ENCODE data around the gene RASAL1. TPM values are rescaled to one million over a fixed set of nuclear protein-coding genes. Genes with fewer than 3 reads are reported as not detected.

RASAL1 gene
- polyA plus RNA-seq, 1 of the 3 experiments (the other 2 are of a cell fraction) = not detected

- CTCF ChIA-PET = interaction anchor here (0.9 to 3.0 kb wide), 7 partner anchors 10 to 72 kb away, joined by 3 to 12 read pairs (median 4); no protein-coding TSS in a partner anchor
- TF ChIP-seq TCF12 (IDR thresholded peaks at IDR 0.05) (no peak), SIN3A (IDR thresholded peaks at IDR 0.05; ENCODE audit: borderline replicate concordance, low read depth, low read length) (no peak), FOXJ3 (CRISPR knock-in tag; IDR thresholded peaks at IDR 0.05) (no peak), JUND (IDR thresholded peaks at IDR 0.05) (no peak), PBX3 (IDR thresholded peaks at IDR 0.05) (no peak), YY1 (IDR thresholded peaks at IDR 0.05; ENCODE audit: low read depth) (no peak), GATA2 (CRISPR knock-in tag; IDR thresholded peaks at IDR 0.05) (no peak), MXI1 (IDR thresholded peaks at IDR 0.05; ENCODE audit: low read depth, low read length) (no peak; the same call in 1 of the 2 replicates), USF2 (IDR thresholded peaks at IDR 0.05; ENCODE audit: borderline replicate concordance, low read depth, low read length) (no peak), MAX (IDR thresholded peaks at IDR 0.05; ENCODE audit: low read depth) (no peak), NFIC (IDR thresholded peaks at IDR 0.05; ENCODE audit: borderline replicate concordance) (no peak), CTCF (IDR thresholded peaks at IDR 0.05) (no peak), FOSL2 (IDR thresholded peaks at IDR 0.05; ENCODE audit: borderline replicate concordance, low read depth) (no peak), ZBTB33 (IDR thresholded peaks at IDR 0.05; ENCODE audit: borderline replicate concordance, low read depth) (no peak), ELF1 (IDR thresholded peaks at IDR 0.05) (no peak), GABPA (IDR thresholded peaks at IDR 0.05; ENCODE audit: low read depth) (no peak)
These were observed 14.7 kb downstream of the RASAL1 start for GRCh38 chr12:113120670-113121370.

More at GRCh38 chr12:113120670-113121370, 14.7 kb downstream of the RASAL1 start:
- Histone ChIP-seq H3K27me3 (ENCODE audit: insufficient read depth) (no peaks in the 10 kb centered on the region; the same call in 1 of the 2 replicates), H2AFZ (ENCODE audit: low read depth) (no peak overlapping the region), H3K4me3 (ENCODE audit: low read depth in 2 of 2, low read length in 1 of 2) (no peak overlapping the region), H3K9ac (no peak overlapping the region), H3K4me2 (no peak overlapping the region), H3F3A (replicated peaks; ENCODE audit: insufficient read depth) (no peaks in the 10 kb centered on the region), H3K27ac (ENCODE audit: low read depth in 2 of 2, low read length in 1 of 2) (no peak overlapping the region), H3K36me3 (replicated peaks in 1 of 2; ENCODE audit: control insufficient read depth in 1 of 2, insufficient read depth in 2 of 2, low read length in 1 of 2) (no peaks in the 10 kb centered on the region), H3K79me2 (ENCODE audit: insufficient read depth) (no peaks in the 10 kb centered on the region), H4K20me1 (ENCODE audit: insufficient read depth) (no peaks in the 10 kb centered on the region), H3K9me3 (no peaks in the 10 kb centered on the region), H3K4me1 (ENCODE audit: control insufficient read depth in 1 of 2, insufficient read depth in 2 of 2, low read depth in 1 of 2, low read length in 1 of 2) (peaks cover 0 to 7% of the 10 kb centered on the region in 2 experiments; a peak in 1 of 4 replicates), H3K9me2 (no peaks in the 10 kb centered on the region)
- peak; percentile 51 for DNase-seq
- POLR2A ChIA-PET = no interaction called here
- 20% methylated on average over 3 of the region's 3 CpGs for WGBS (ENCODE audit: low lambda C conversion rate)
